Measurements from ENCODE around the gene FRY. TPM values are rescaled to one million over a fixed set of nuclear protein-coding genes. Genes with fewer than 3 reads are reported as not detected.
A peak's percentile ranks its signal among the peaks of the same experiment; 100 is the strongest.

FRY gene
- total and polyA plus RNA-seq, 2 of the 13 experiments (the other 11 are each of a cell fraction or from before 2014, with no cell fraction given): 8.2 to 13.1 TPM

DNA sequence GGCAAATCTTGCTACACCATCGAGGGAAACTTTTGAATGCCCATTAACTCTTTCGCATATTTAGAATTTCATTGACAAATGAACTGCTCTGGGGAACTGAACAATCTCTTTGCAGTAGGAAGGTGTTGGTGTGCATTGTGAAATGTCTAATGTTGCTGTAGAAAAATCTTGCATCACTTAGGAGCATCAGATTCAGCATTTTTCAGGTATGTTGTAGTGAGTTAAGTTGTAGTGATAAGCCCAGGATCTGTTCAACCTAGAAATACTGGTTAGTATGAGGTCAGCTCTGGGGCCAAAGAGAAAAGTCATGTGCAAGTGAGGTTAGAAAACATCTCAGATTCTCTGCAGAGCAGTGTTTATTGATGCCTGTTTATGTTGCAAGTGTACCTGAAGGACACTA is 4.1 kb downstream of the FRY start:
- intact Hi-C loops (cut with micrococcal nuclease; ENCODE audit: unreplicated experiment): loop anchor here (1.0 kb wide), 1 partner anchor 24 kb away; no protein-coding TSS in a partner anchor
- H4K20me1 ChIP-seq (ENCODE audit: insufficient read depth, low read length): no peaks in the 10 kb centered on the region
- H3K36me3 ChIP-seq (replicated peaks in 1 of 2; ENCODE audit: control insufficient read depth in 1 of 2, insufficient read depth in 2 of 2, low read length in 2 of 2): peaks cover 0 to 4% of the 10 kb centered on the region in 2 experiments; a peak in 4 of 5 replicates
- ChIA-PET CTCF (ENCODE audit: low intra/inter-chr PET ratio, low total read pairs) (no interaction called here), POLR2A (interaction anchor here (1.2 kb wide), 1 partner anchor 12 kb away, joined by 3 read pairs; no protein-coding TSS in a partner anchor)
- H3K27me3 ChIP-seq (ENCODE audit: control insufficient read depth in 1 of 2, insufficient read depth in 2 of 2, low read length in 2 of 2): no peaks in the 10 kb centered on the region; a peak in 1 of 5 replicates
- in situ Hi-C loops (cut with HindIII; ENCODE audit: extremely low pct_ligation_motif_present, low pct_unique_long_range_greater_than_20kb): loop anchor here (25.0 kb wide), 2 partner anchors 102 to 402 kb away; partner anchors contain the start of gene N4BP2L1
- TF ChIP-seq ATF4 (CRISPR knock-in tag; IDR thresholded peaks at IDR 0.05) (peak in 1 of 2 experiments; percentile 38; a peak in 1 of 4 replicates), CEBPB (IDR thresholded peaks at IDR 0.05; ENCODE audit: borderline replicate concordance, low read depth, low read length) (peak; percentile 84), CEBPG (CRISPR knock-in tag; IDR thresholded peaks at IDR 0.05) (peak; percentile 47; the same call in 1 of the 2 replicates), GATAD2A (CRISPR knock-in tag; IDR thresholded peaks at IDR 0.05) (peak; percentile 32; the same call in 1 of the 2 replicates)
- TF ChIP-seq, protein P1, sequence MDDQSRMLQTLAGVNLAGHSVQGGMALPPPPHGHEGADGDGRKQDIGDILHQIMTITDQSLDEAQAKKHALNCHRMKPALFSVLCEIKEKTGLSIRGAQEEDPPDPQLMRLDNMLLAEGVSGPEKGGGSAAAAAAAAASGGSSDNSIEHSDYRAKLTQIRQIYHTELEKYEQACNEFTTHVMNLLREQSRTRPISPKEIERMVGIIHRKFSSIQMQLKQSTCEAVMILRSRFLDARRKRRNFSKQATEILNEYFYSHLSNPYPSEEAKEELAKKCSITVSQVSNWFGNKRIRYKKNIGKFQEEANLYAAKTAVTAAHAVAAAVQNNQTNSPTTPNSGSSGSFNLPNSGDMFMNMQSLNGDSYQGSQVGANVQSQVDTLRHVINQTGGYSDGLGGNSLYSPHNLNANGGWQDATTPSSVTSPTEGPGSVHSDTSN (CRISPR knock-in tag; IDR thresholded peaks at IDR 0.05; ENCODE audit: borderline replicate concordance): no peak
- no peak for DNase-seq (ENCODE audit: low spot score)
- peaks cover 42% of the 10 kb centered on the region for H3K79me2 ChIP-seq (ENCODE audit: insufficient read depth, low read length)
- no peak for ATAC-seq
- no peak for FAIRE-seq
- H3K4me3 ChIP-seq (replicated peaks in 1 of 3; ENCODE audit: insufficient read depth in 1 of 3, low read depth in 2 of 3, low read length in 3 of 3): no peak overlapping the region
- peaks cover 87% of the 10 kb centered on the region for H3K4me1 ChIP-seq (ENCODE audit: insufficient read depth, low read length)
- H3K9ac ChIP-seq (ENCODE audit: insufficient read depth, low read depth, low read length): no peak overlapping the region
- peak overlapping the region; percentile 33 for H3K27ac ChIP-seq (ENCODE audit: extremely low read length, insufficient read depth, low read length)
- no peaks in the 10 kb centered on the region for H3K9me3 ChIP-seq (ENCODE audit: low read length)
- WGBS (ENCODE audit: low lambda C conversion rate): 53% methylated on average over 2 of the region's 2 CpGs
- no peak overlapping the region for H2AFZ ChIP-seq (ENCODE audit: low read length)
- H3K4me2 ChIP-seq (ENCODE audit: low read depth, low read length): peak overlapping the region; percentile 64
- BruUV-seq (replicated peaks): no TSS peak

Data from HepG2 (cell line).